Nephron (organoid): ENCODE results near the gene F8A2.
"Not testable (repeated sequence)": the region's sequence is repeated elsewhere in the genome, so short reads cannot be mapped to it uniquely, and the experiment has no call there.

ENCODE experiments used
- H3K27ac Mint-ChIP-seq, 3 experiments: 2 replicates each; pipeline ENCODE4 v1.8.0; 2020; ENCODE audit warnings: mixed read lengths in 3 of 3, mild to moderate bottlenecking in 2 of 3, moderate library complexity in 1 of 3
- H3K27me3 Mint-ChIP-seq: 2 replicates; pipeline ENCODE4 v1.8.0; 2021; ENCODE audit warnings: low read depth, mild to moderate bottlenecking, moderate library complexity, mixed read lengths
- H3K36me3 Mint-ChIP-seq: 2 replicates; pipeline ENCODE4 v1.8.0; 2020; ENCODE audit warnings: low read depth, mixed read lengths
- H3K4me1 Mint-ChIP-seq: 2 replicates; pipeline ENCODE4 v1.8.0; 2020; ENCODE audit warnings: mixed read lengths
- H3K4me3 Mint-ChIP-seq, 3 experiments: 2 replicates each; pipeline ENCODE4 v1.8.0; 2020; ENCODE audit warnings: mild to moderate bottlenecking in 3 of 3, mixed read lengths in 3 of 3, moderate library complexity in 2 of 3
- H3K9me3 Mint-ChIP-seq: 2 replicates; pipeline ENCODE4 v1.8.0; 2020; ENCODE audit warnings: mixed read lengths
- TF ChIP-seq, protein P1 (sequence below), 3 experiments: fragments of 200-600 bp; sonication (generic); IDR thresholded peaks; one replicate each; pipeline ENCODE4 v1.5.0; 2021; ENCODE audit warnings: antibody characterized with exemption in 3 of 3; ENCODE audit not compliant: unreplicated experiment in 3 of 3

The F8A2 gene

DNA sequence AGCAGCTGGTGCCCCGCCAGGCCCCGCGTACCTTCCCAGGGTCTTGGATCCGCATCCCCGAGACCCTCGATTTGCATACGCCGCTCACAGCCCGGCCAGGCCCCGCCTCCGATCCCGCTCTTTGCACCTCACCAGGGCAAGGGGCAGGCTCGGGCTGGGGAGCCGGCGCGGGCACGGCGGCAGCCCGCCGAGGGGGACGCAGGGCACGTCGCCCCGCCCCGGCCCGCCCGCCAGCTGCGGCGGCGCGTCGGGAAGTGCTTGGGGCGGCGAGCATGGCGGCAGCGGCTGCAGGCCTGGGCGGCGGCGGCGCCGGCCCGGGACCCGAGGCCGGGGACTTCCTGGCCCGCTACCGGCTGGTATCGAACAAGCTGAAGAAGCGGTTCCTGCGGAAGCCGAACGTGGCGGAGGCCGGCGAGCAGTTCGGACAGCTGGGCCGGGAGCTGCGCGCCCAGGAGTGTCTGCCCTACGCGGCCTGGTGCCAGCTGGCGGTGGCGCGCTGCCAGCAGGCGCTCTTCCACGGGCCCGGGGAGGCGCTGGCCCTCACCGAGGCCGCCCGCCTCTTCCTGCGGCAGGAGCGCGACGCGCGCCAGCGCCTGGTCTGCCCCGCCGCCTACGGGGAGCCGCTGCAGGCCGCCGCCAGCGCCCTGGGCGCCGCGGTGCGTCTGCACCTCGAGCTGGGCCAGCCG, at the start of gene F8A2:
Gene F8A2, plus strand, starts transcription at position 253 of the 686 bp plus-strand sequence. Its CDS starts 20 bp downstream, at position 273.
- H3K27me3 Mint-ChIP-seq, H3K36me3 Mint-ChIP-seq, H3K4me1 Mint-ChIP-seq, H3K4me3 Mint-ChIP-seq, H3K9me3 Mint-ChIP-seq, H3K27ac Mint-ChIP-seq: not testable (repeated sequence)

DNA sequence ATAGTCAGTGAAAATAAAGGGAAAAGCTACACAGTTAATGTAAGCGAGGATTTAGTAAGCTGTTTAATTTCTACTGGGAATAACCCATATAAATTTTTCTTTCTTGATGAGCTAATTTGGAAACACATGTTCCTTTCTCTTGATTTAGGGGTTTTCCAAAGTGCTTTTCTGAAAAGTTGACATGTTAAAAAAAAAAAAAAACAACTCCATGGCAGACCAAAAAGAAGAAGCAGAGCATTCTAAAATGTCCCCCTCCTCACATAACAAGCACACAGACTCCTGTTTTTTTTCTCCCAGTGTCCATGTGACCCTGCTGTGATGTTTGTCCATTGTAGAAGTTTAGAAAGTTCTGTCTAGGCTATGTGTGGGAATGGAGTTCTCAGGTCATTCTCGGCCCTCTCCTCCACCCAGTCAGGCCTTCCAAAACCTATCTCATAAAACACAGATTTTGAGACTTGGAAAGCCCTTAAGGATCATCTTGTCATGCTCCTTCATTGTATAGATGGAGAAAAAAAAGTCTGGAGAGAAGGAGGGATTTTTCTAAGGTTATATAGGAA, 48.3 kb upstream of the F8A2 start:
- TF ChIP-seq, protein P1, sequence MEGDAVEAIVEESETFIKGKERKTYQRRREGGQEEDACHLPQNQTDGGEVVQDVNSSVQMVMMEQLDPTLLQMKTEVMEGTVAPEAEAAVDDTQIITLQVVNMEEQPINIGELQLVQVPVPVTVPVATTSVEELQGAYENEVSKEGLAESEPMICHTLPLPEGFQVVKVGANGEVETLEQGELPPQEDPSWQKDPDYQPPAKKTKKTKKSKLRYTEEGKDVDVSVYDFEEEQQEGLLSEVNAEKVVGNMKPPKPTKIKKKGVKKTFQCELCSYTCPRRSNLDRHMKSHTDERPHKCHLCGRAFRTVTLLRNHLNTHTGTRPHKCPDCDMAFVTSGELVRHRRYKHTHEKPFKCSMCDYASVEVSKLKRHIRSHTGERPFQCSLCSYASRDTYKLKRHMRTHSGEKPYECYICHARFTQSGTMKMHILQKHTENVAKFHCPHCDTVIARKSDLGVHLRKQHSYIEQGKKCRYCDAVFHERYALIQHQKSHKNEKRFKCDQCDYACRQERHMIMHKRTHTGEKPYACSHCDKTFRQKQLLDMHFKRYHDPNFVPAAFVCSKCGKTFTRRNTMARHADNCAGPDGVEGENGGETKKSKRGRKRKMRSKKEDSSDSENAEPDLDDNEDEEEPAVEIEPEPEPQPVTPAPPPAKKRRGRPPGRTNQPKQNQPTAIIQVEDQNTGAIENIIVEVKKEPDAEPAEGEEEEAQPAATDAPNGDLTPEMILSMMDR (IDR thresholded peaks at IDR 0.05; ENCODE audit: unreplicated experiment in 3 of 3) = no peak
- Mint-ChIP-seq H3K27me3 (no peaks in the 10 kb centered on the region), H3K36me3 (no peaks in the 10 kb centered on the region), H3K27ac (peak overlapping the region in 1 of 3 experiments; percentile 84), H3K4me3 (peak overlapping the region in 1 of 3 experiments; percentile 69), H3K4me1 (no peaks in the 10 kb centered on the region), H3K9me3 (peaks cover 11% of the 10 kb centered on the region)

- Mint-ChIP-seq H3K9me3 (peaks cover 5% of the 10 kb centered on the region), H3K4me1 (no peaks in the 10 kb centered on the region), H3K4me3 (peak within 1 kb of the TSS in 1 of 3 experiments; percentile 69), H3K36me3 (no peaks in the 10 kb centered on the region), H3K27ac (peak within 1 kb of the TSS in 2 of 3 experiments; percentile 80 to 84), H3K27me3 (no peaks in the 10 kb centered on the region)
- TF ChIP-seq, protein P1 (IDR thresholded peaks at IDR 0.05; ENCODE audit: unreplicated experiment in 3 of 3) = no peak
Observed at GRCh38 chrX:155334486-155335336, 47.2 kb upstream of the F8A2 start, which contains the start of gene CLIC2. Gene CLIC2, minus strand, starts transcription at chrX:155334614. Its CDS starts 187 bp downstream, at chrX:155334427.

DNA sequence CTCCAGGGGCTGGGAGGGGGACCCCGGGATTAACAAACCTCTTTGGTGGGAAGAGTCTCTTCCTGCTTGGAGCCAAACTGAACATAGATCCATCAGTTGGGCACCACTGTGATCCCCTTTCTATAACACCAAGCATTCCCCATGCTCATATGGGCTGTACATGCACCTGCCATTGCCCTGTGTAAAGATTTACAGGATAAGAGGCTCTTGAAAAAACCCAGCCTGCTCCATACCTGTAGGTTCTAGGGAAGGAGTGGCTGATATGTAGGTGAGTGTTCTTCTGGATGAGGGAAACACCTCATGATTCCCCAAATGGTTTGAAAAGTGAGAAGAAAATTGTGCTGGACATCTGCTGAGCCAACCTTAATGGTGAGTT, 46.6 kb upstream of the F8A2 start:
- H3K36me3 Mint-ChIP-seq, H3K27me3 Mint-ChIP-seq, H3K4me3 Mint-ChIP-seq, H3K9me3 Mint-ChIP-seq, H3K4me1 Mint-ChIP-seq: not testable (repeated sequence)
- peak overlapping the region in 1 of 3 experiments; percentile 84 for H3K27ac Mint-ChIP-seq

DNA sequence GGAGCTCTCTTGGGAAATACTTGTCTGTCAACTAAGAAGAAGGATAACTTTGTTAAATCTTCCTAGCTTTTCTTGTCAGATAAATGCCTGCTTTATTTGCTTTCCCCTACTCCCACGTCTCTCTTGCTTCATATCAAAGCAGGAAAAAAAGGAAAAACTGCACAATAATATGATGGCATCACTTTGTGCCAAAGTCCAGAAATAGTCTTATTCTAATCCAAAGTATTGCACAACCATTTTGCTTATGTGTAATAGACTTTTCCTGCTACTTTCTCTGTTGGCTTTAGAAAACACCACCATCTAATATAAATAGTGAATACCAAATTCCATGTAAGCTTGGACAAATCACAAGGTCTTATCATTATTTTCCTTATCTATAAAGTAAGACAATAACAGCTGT, 36.2 kb upstream of the F8A2 start:
- H3K9me3 Mint-ChIP-seq, H3K36me3 Mint-ChIP-seq, H3K27ac Mint-ChIP-seq, H3K4me3 Mint-ChIP-seq, H3K4me1 Mint-ChIP-seq, H3K27me3 Mint-ChIP-seq: not testable (repeated sequence)

GRCh38 chrX:155349448-155349847, 32.4 kb upstream of the F8A2 start:
- H3K4me1 Mint-ChIP-seq = not testable (repeated sequence)

DNA sequence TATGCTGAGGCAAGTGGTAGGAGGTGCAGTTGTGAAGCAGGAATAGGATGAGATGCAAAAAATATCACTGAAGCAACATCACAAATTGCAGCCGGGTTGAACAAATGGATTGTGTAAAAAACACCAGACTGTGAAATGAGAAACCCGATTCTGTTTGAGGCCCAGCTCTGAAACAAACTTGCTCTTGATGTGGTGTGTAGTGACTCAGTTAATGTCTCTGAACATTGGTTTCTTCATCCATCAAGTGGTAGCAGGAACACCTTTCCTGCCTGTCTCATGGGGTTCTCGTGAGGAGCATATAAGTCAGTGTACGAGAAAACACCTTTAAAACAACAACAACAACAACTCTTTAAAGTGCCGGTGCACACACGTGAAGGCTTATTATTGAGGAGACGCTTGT, 18.2 kb upstream of the F8A2 start:
- not testable (repeated sequence) for H3K9me3 Mint-ChIP-seq, H3K36me3 Mint-ChIP-seq, H3K27ac Mint-ChIP-seq, H3K4me1 Mint-ChIP-seq, H3K27me3 Mint-ChIP-seq, H3K4me3 Mint-ChIP-seq

More at GRCh38 chrX:155349448-155349847, 32.4 kb upstream of the F8A2 start:
- not testable (repeated sequence) for H3K36me3 Mint-ChIP-seq, H3K9me3 Mint-ChIP-seq, H3K4me3 Mint-ChIP-seq, H3K27ac Mint-ChIP-seq, H3K27me3 Mint-ChIP-seq

DNA sequence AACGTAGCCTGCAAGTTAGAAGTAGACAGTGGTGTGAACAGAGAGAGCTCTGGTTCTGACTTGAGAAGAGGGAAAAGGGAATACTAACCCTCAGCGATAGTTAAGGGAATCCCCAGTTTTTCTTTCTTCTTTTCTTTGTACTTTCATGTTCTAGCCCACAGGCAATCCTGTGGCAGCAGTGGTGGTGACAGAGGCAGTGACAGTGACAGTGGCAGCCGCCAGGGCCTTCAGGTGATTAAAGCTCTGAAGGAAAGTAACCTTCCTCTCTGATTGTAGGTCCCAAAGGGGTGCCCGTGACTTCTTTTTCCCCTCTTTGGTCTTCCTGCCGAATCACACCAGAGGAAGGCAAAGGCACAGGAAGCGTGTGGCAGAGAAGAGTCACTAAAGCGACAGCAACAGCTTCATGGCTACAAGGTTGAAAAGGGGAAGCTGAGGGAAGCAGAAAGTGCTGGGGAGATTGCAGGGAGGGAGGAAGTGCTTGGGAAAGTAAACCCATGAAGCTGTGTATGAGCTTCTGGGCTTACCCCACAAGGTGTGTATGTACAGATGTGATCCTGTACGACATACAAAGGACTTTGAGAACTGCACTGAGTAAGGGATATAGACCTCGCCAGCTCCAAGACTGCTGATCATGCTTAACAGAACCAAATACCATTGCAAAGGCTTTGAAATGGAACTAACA, 8.0 kb upstream of the F8A2 start:
- H3K9me3 Mint-ChIP-seq, H3K4me3 Mint-ChIP-seq, H3K36me3 Mint-ChIP-seq, H3K27ac Mint-ChIP-seq, H3K27me3 Mint-ChIP-seq, H3K4me1 Mint-ChIP-seq: not testable (repeated sequence)

- not testable (repeated sequence) for H3K36me3 Mint-ChIP-seq, H3K4me1 Mint-ChIP-seq, H3K9me3 Mint-ChIP-seq, H3K27me3 Mint-ChIP-seq, H3K4me3 Mint-ChIP-seq, H3K27ac Mint-ChIP-seq
Observed at GRCh38 chrX:155379802-155380201, 2.1 kb upstream of the F8A2 start.

- H3K4me1 Mint-ChIP-seq, H3K9me3 Mint-ChIP-seq, H3K27me3 Mint-ChIP-seq, H3K4me3 Mint-ChIP-seq, H3K27ac Mint-ChIP-seq, H3K36me3 Mint-ChIP-seq: not testable (repeated sequence)
Observed at GRCh38 chrX:155382529-155382967, 653 bp downstream of the F8A2 start.
